GM15510 (cell line): Measurements from ENCODE around the gene RPL26.

ENCODE experiments used
- POLR2A ChIP-seq: IDR thresholded peaks from 3 replicates; pipeline ENCODE4 v1.6.1; 2011; ENCODE audit warnings: borderline replicate concordance; ENCODE audit not compliant: insufficient read length; ENCODE audit errors: extremely low read depth

The RPL26 gene

GRCh38 chr17:8380049-8380448 lies 2.9 kb downstream of the RPL26 start:
- TF ChIP-seq POLR2A, result no peak

- no peak for TF ChIP-seq POLR2A
Measured at GRCh38 chr17:8377422-8377821, 5.6 kb downstream of the RPL26 start.

DNA sequence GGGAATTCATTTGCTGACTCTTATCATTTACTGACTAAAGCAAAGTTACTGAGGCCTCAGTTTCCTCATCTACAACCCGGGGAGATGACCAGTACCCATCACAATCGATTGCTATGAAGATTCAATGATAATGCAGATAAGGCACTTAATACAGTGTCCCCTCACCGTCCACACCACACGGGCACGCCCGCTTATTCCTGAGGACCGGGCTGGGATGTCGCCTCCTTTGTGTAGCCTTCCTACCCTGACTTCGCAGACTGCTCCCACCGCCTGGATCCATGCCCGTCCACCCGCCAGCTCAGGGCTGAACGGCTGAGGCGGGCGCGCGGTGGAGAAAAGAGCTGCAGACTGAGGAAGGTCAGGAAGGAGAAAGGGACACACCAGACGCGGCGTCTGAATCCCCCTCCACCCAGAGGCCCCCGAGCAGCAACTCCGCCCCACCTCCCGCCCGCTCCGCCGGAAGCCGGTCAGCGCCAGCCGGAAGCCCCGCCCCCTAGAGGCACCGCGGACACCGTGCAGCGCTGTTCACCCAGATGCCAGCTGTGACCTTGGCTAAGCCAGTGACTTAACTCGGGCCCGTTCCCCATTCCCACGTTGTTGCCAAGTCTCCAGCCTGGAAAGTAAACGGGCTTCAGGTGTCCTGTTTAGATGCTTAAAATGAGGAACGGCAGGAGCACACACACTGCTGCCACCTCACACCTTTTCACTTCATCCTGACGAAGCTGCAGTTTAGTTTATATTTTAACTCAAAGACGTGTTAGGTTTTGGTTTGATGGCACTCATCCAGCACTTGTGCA lies 6.5 kb downstream of the RPL26 start, which contains the start of gene KRABD2:
TSS of gene KRABD2 (minus strand) at position 434 of the 797 bp plus-strand sequence.
- TF ChIP-seq POLR2A, result peak; percentile 78

DNA sequence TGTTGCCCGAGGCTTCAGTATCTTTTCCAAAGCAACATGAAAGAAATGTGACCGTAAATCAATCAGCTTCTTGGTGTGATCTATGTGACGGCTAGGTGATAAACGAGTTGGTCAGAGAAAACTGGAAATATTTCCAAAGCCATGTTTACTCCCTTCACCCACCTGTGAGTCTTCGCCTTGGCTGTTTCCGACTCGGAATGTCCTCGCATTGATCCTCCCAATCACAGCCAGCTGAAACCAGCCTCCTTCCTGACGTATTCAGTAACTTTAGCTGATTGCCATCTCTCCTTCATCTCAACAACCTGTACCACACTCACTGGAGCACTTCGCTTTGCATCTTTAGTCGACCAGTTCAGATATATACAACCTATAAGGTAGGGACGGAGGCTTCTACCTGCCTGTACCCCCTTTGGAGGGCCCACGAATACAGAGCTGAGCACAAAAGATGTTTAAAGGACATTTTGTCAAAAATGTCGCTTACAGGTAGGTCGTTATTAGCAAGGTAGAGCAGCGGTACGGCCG lies 7.2 kb downstream of the RPL26 start:
- TF ChIP-seq POLR2A, result no peak

DNA sequence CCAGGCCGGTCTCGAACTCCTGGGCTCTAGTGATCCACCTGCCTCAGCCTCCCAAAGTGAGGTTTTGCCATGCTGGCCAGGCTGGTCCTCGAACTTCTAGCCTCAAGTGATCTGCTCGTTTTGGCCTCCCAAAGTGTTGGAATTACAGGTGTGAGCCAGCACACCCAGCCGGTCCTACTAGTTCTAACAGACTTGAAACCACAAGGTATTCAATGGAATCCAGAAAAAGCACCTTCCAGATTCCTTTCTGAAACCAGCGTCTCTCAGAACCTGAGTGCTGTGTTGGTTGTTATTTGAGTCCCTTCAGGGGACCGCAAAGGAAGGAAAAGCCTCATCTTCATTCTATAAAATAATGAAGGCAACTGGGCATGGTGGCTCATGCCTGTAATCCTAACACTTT lies 10.6 kb downstream of the RPL26 start:
- no peak for TF ChIP-seq POLR2A

DNA sequence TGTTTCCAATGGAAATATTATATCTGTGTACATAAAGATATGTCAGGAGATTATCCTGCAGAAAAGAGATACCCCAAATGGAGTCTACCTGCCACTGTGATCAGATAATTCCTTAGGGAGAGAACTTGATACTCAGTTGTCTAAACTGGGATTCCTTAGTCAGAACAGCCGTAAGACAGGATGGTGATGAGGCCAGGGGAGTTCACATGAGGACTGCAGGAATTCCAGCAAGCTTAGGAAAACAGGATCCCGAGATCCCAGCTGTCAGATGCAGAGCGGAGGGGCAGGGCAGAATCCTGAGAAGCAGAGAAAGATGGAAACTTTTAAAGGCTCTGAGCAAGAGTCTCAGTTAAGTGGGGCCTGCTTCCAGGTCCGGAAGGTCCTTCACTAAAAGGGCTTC lies 11.2 kb downstream of the RPL26 start:
- TF ChIP-seq POLR2A, result no peak

GRCh38 chr17:8369944-8370343 lies 13.0 kb downstream of the RPL26 start:
- TF ChIP-seq POLR2A, result no peak

- no peak for TF ChIP-seq POLR2A
Measured at GRCh38 chr17:8368193-8368592, 14.8 kb downstream of the RPL26 start.

- no peak for TF ChIP-seq POLR2A
Measured at GRCh38 chr17:8366231-8366630, 16.8 kb downstream of the RPL26 start.

DNA sequence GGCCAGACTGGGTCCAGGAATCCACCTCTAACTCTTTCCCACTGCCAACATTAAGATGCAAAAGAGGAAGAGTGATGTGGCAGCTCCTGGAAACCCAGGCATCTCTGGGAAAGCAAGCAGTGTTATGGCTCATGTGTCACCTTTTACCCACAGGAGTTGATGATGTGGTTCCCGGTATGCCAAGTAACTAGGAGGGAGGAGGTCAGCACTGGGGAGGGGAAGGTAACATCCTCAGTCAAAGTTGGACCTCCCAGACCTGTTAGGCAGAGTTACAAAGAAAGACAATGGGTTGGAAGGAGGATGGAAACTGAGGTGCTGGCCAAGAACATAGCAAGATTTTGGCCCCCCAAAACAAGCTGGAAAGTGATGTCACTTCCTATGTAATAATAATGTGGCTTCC lies 17.9 kb downstream of the RPL26 start:
- TF ChIP-seq POLR2A, result no peak

DNA sequence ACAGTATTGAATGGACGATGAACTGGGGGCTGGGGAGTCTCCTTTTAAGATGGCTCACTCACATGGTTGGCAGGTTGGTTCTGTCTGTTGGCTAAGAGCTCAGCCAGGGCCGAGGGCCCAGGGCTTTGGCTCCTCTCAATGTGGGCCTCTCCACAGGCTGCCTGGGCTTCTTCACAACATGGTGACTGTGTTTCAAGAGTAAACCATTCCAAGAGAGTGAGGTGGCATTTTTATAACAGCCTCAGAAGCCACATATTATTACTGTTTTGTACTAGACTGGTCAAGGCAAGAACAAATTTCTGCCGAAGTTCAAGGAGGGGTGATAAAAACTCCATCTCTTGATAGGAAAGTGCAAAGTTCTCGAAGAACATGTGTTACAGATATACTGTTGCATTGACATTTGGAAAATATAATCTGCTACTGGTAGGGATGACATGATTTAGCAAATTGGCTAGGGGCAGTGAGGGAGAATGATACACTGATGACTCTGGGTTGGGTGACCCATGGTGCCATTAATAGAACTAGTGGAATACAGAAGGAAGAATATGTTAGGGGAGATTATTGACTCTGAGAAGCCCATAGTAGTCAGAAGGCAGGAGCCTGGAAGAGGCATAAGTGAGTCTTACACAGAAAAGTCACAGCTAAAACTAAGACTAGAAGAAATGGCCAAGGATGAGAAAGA lies 20.2 kb downstream of the RPL26 start:
- no peak for TF ChIP-seq POLR2A

DNA sequence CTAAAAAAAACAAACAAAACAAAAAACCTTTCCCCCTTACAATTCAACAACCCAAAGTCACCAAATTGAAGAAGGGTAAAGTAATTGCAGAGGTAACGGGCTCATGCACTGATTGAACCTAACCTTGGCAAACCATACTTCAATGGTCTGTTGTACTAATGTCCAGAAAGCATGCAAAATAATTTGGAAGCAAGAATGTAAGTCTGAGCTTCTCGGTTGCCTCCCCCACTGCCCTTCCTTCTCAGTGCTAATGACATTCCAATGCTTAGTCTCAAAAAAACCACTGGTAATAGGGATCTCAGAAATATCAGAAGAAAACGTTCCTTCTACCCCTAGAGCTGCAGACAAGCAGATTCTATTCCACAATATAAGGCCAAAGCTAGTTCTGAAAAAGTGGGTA lies 22.2 kb downstream of the RPL26 start:
- no peak for TF ChIP-seq POLR2A

GRCh38 chr17:8360260-8360659 lies 22.7 kb downstream of the RPL26 start:
- no peak for TF ChIP-seq POLR2A

- TF ChIP-seq POLR2A, result no peak
Measured at GRCh38 chr17:8359769-8360168, 23.2 kb downstream of the RPL26 start.

- TF ChIP-seq POLR2A, result no peak
Measured at GRCh38 chr17:8357910-8358309, 25.1 kb downstream of the RPL26 start.

DNA sequence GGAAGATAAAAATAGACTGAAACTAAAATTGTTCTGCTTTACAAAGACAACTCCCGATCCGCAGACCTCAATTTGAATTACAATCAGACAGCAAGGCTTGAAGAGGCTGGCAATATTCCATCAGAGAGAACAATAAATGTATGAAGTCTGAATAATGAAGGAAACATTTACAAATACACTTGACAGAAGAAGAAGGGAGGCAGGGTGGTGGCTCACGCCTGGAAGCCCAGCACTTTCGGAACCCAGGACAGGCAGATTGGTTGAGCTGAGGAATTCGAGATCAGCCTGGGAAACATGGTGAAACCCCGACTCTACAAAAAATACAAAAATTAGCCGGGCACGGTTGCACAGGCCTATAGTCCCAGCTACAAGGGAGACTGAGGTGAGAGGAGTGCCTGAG lies 28.8 kb downstream of the RPL26 start:
- TF ChIP-seq POLR2A, result no peak
